GM18909 (cell line): ENCODE data around the gene RSF1.
"Not testable (repeated sequence)": the region's sequence is repeated elsewhere in the genome, so short reads cannot be mapped to it uniquely, and the experiment has no call there.

Experiments
- ATAC-seq: cut with Tn5 transposase; IDR thresholded peaks from one replicate; pipeline ENCODE4 v1.9.1; 2021; ENCODE audit warnings: mild to moderate bottlenecking; ENCODE audit not compliant: unreplicated experiment, poor library complexity

RSF1 gene

DNA sequence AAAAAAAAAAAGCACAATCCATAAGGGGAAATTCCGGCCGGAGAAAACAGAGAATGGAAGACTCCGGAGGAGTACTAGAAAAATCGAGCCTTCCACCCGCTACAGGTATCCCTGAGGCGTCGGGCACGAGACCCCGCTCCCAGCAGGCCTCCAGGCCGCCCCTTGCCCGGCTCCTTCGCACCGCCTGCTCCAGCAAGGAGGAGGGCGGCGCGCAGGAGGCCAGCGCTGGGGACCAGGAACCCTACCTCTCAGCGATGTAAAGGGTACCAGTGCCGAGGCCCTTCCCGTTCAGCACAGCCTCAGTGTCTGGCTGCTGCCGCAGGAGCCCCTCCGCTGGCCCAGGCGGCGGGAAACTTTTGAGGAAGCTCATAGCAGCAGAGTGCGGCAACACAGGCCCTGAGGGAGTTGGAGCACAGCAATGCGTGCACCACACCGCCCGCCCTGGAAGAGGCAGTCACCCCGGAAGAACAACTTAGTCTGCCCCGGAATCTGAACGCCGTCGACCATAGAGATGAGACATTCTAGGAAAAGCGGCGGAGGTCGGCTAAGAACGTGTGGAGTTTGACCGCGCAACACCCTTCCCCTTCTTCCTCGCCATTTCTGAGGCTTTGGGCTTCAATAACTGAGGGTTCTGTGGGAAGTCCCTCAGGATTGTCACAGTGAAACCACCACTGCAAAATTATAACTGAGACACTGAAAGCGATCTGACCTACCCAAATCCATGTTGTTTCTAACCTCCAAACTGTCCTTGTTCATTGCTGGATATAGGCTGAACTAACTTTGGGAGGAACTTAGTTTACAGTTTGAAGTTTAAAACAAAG lies 183.0 kb downstream of the RSF1 start, which contains the start of gene CLNS1A:
TSS of gene CLNS1A (minus strand) at position 450 of the 821 bp plus-strand sequence. CDS start at position 370, 80 bp downstream.
- peak; percentile 98 for ATAC-seq

DNA sequence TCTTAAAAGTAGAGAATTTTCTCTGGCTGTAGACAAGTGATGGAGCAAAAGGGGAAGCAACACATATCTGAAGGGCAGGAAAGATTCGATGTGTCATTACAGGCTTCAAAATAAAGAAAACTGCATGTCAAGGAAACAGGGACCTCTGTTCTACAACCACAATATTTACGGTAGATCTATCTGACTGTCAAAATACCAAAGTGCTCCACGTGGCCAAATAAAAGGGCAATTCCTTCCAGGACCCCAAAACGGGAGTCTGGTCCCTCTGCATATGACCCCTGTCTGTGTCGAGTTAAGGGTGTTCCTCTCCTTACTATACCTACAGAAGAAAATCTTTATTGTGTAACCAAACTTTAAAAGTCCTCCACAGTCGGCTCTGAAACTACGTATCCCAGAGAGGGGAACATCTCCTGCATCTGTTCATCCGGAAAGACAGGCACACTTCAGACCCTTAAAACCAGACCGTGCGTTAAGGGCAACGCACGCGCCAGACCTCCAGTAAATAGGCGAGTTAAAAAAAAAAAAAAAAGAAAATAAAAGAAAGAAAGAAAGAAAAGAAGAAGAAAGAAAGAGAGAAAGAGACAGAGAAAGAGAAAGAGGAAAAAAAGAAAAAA lies 183.7 kb downstream of the RSF1 start:
- no peak for ATAC-seq

GRCh38 chr11:77633926-77634325 lies 186.6 kb downstream of the RSF1 start:
- not testable (repeated sequence) for ATAC-seq

- no peak for ATAC-seq
Observed at GRCh38 chr11:77630157-77630710, 190.3 kb downstream of the RSF1 start.

- no peak for ATAC-seq
Observed at GRCh38 chr11:77619576-77620198, 200.8 kb downstream of the RSF1 start.

- ATAC-seq = no peak
Observed at GRCh38 chr11:77617892-77618291, 202.6 kb downstream of the RSF1 start.

DNA sequence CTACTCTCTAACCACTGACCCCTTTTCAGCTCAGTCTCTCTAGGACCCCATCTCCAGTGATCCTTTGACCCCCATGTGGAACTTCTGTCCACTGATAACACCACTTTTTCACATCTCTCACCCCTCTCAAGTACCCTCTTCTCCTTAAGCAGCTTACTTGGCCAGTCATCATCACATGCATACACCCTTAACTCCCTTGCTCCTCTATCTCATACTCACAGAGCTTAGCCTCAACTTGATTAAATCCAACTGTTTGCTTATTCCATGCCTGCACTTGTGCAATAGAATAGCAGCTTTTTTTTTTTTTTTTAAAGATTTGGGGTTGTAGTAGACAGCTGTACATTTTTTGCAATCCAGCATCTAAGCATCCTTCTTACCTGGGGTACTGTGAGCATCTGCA lies 208.6 kb downstream of the RSF1 start:
- no peak for ATAC-seq
